ENCODE measurements around the gene SLC66A3. TPM values are rescaled to one million over a fixed set of nuclear protein-coding genes. Genes with fewer than 3 reads are reported as not detected.

Gene SLC66A3
- total RNA-seq, 1 donor from 2014 or later: 17.6 TPM

DNA sequence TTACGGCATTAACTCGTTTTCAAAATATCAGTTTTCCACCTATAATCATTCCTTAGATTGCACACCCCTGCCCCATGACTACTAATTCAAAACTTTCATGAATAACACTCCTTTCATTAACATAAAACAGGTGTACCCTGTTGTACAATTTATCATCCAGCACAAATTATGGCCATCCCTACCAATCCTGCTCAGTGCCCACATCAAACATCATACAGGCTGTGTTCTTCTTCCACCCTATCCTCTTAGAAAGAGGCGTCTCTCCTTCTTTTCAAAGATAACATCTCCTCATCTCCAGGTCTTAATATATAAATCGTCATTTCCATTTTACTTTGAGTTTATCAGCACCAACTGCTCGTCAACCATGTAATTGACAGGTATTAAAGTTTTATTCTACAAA is 67.6 kb downstream of the SLC66A3 start:
- Histone ChIP-seq H3K27me3 (ENCODE audit: control insufficient read depth, insufficient read depth, low read length) (no peaks in the 10 kb centered on the region), H3K4me3 (ENCODE audit: low read depth, low read length) (no peak overlapping the region), H3K36me3 (ENCODE audit: control insufficient read depth, insufficient read depth, low read length) (peaks cover 3% of the 10 kb centered on the region)
- FAIRE-seq (no peak), DNase-seq (ENCODE audit: low read depth) (no peak)
- TF ChIP-seq, protein P1, sequence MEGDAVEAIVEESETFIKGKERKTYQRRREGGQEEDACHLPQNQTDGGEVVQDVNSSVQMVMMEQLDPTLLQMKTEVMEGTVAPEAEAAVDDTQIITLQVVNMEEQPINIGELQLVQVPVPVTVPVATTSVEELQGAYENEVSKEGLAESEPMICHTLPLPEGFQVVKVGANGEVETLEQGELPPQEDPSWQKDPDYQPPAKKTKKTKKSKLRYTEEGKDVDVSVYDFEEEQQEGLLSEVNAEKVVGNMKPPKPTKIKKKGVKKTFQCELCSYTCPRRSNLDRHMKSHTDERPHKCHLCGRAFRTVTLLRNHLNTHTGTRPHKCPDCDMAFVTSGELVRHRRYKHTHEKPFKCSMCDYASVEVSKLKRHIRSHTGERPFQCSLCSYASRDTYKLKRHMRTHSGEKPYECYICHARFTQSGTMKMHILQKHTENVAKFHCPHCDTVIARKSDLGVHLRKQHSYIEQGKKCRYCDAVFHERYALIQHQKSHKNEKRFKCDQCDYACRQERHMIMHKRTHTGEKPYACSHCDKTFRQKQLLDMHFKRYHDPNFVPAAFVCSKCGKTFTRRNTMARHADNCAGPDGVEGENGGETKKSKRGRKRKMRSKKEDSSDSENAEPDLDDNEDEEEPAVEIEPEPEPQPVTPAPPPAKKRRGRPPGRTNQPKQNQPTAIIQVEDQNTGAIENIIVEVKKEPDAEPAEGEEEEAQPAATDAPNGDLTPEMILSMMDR (IDR thresholded peaks at IDR 0.05; ENCODE audit: insufficient read depth, low read length, severe bottlenecking): no peak

DNA sequence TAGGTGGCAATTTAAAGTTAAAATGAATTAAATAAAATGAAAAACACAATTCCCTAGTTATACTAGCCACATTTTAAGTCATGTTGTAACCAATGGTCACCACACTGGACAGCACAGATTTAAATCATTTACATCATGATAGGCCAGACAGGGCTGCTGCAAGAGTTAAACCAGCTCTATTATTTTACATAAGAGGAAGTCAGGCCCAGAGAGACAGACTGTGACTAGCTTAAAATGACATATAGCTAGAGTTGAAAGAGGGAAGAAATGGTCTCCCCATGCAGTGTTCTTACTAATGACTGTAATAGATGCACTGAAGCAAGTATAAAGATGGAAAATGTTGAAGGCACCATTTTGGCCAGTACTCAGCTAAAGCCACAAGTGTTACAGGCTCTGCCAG is 69.6 kb downstream of the SLC66A3 start:
- peaks cover 3% of the 10 kb centered on the region for H3K36me3 ChIP-seq (ENCODE audit: control insufficient read depth, insufficient read depth, low read length)
- FAIRE-seq (no peak), DNase-seq (ENCODE audit: low read depth) (no peak)
- H3K4me3 ChIP-seq (ENCODE audit: low read depth, low read length): no peak overlapping the region
- no peaks in the 10 kb centered on the region for H3K27me3 ChIP-seq (ENCODE audit: control insufficient read depth, insufficient read depth, low read length)
- TF ChIP-seq, protein P1 (IDR thresholded peaks at IDR 0.05; ENCODE audit: insufficient read depth, low read length, severe bottlenecking): no peak

DNA sequence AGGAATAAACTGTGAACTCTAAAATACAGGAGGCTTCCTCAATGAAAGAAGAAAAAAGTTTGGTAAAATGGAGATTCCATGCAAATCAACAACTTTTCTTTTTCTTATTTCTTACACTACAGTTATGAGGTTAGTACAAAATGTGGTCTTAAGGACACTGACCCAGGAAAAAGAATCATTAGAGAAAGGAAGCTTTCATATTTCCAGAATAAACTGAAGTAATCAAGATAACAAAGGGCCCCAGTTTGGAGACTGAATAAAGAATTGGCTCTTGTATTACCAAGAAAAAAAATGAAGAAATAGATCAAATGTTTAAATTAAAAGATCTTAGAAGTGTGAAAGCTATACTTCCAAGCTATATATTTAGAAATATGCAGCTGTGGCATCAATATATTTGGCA is 72.3 kb downstream of the SLC66A3 start:
- DNase-seq (ENCODE audit: low read depth) (no peak), FAIRE-seq (no peak)
- H3K27me3 ChIP-seq (ENCODE audit: control insufficient read depth, insufficient read depth, low read length): no peaks in the 10 kb centered on the region
- TF ChIP-seq, protein P1 (IDR thresholded peaks at IDR 0.05; ENCODE audit: insufficient read depth, low read length, severe bottlenecking): no peak
- H3K4me3 ChIP-seq (ENCODE audit: low read depth, low read length): no peak overlapping the region
- peaks cover 1% of the 10 kb centered on the region for H3K36me3 ChIP-seq (ENCODE audit: control insufficient read depth, insufficient read depth, low read length)

Other genes with a start within 250 kb of the SLC66A3 start
- gene KCNF1, start 243.5 kb upstream of the SLC66A3 start, total RNA-seq: not detected in 2 replicates
- gene ROCK2, start 189.2 kb downstream of the SLC66A3 start, total RNA-seq: 20.0 and 20.7 TPM in 2 replicates

Measured in bronchial epithelial cell (primary cell).